Nephron progenitor cell (in vitro differentiated cells): ENCODE data around the gene HAUS7.
A peak's percentile ranks its signal among the peaks of the same experiment; 100 is the strongest.
"Not testable (repeated sequence)": the region's sequence is repeated elsewhere in the genome, so short reads cannot be mapped to it uniquely, and the experiment has no call there.

Source experiments
- DNase-seq: peaks from one replicate; pipeline ENCODE4 v3.0.0; 2021
- H3K27ac Mint-ChIP-seq: 2 replicates; pipeline ENCODE4 v1.8.0; 2021; ENCODE audit warnings: mild to moderate bottlenecking, moderate library complexity, mixed read lengths
- H3K27me3 Mint-ChIP-seq: 2 replicates; pipeline ENCODE4 v1.8.0; 2021; ENCODE audit warnings: mild to moderate bottlenecking, low read depth, mixed read lengths; ENCODE audit not compliant: poor library complexity
- H3K36me3 Mint-ChIP-seq: 2 replicates; pipeline ENCODE4 v1.8.0; 2021; ENCODE audit warnings: low read depth, mixed read lengths
- H3K4me1 Mint-ChIP-seq: 2 replicates; pipeline ENCODE4 v1.8.0; 2021; ENCODE audit warnings: mixed read lengths
- H3K4me3 Mint-ChIP-seq: 2 replicates; pipeline ENCODE4 v1.8.0; 2021; ENCODE audit warnings: mild to moderate bottlenecking, moderate library complexity, mixed read lengths
- H3K9me3 Mint-ChIP-seq: 2 replicates; pipeline ENCODE4 v1.8.0; 2021; ENCODE audit warnings: mild to moderate bottlenecking, moderate library complexity, mixed read lengths
- CTCF ChIP-seq: fragments of 200-600 bp; sonication (generic); IDR thresholded peaks from 2 replicates; pipeline ENCODE4 v1.5.0; 2021; ENCODE audit warnings: antibody characterized with exemption

Gene HAUS7

DNA sequence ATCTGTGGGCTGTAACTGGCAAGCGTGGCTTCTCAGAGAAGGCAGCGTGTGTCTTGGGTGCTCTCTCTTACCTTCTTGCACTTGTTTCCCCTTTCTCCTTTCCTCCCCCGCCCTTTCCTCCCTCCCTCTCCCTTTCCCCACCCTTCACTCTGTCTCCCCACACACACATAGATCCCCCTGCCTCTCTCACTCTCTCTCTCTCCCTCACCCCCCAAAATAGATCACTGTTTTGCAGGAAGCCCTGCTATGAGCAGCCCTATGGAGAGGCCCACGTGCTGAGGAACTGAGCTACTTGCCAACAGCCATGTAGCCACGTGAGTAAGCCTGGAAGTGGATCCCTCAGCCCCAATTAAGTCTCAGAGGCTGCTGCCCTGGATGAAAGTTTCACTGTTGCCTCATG lies 65.0 kb downstream of the HAUS7 start:
- peaks cover 59% of the 10 kb centered on the region for H3K9me3 Mint-ChIP-seq
- no peak overlapping the region for H3K4me3 Mint-ChIP-seq
- no peak for DNase-seq
- H3K27me3 Mint-ChIP-seq: peaks cover 51% of the 10 kb centered on the region
- H3K4me1 Mint-ChIP-seq: peaks cover 4% of the 10 kb centered on the region
- H3K27ac Mint-ChIP-seq: no peak overlapping the region
- no peak for TF ChIP-seq CTCF
- H3K36me3 Mint-ChIP-seq: peaks cover 4% of the 10 kb centered on the region

GRCh38 chrX:153404333-153404732 lies 66.0 kb downstream of the HAUS7 start:
- not testable (repeated sequence) for H3K27ac Mint-ChIP-seq, H3K4me3 Mint-ChIP-seq, H3K4me1 Mint-ChIP-seq, H3K36me3 Mint-ChIP-seq, DNase-seq
- Mint-ChIP-seq H3K27me3 (peaks cover 50% of the 10 kb centered on the region), H3K9me3 (peaks cover 64% of the 10 kb centered on the region)

DNA sequence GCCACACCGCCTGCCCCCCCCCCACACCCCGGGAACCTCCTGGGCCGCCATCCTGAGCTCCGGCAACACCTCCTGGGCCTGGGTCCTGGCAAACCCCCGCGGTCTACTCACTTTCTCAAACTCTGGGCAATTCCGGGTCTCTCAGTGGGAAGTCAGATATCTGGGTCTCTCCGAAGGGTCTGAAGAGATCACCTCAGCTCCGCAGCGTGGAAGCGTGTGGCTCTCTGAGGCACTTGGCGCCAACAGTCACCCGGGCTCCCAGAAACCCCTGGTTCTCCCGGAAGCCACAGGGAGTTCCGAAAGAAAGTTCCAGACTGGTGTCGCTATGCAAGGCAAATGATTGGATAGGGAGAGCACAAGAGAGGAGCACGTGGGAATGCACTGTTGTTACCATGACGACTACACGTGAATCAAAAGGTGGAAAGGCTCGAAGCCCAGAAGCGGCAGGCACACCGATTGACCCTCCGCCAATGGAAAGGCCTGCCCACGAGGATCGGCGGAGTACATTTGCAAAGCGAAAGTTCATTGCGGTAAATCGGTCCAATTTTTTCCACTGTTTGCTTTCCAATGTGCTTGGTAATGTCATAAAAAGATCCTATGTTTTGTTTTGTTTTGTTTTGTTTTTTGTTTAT lies 69.1 kb downstream of the HAUS7 start, which contains the start of gene PNMA6E:
Gene PNMA6E (minus strand): TSS at position 218 of the 632 bp plus-strand sequence. CDS start 2,501 bp downstream, outside the sequence.
- peaks cover 4% of the 10 kb centered on the region for H3K36me3 Mint-ChIP-seq
- TF ChIP-seq CTCF: no peak
- no peak within 1 kb of the TSS for H3K27ac Mint-ChIP-seq
- H3K9me3 Mint-ChIP-seq: peaks cover 64% of the 10 kb centered on the region
- H3K4me1 Mint-ChIP-seq: no peaks in the 10 kb centered on the region
- peaks cover 44% of the 10 kb centered on the region for H3K27me3 Mint-ChIP-seq
- DNase-seq: no peak
- H3K4me3 Mint-ChIP-seq: no peak within 1 kb of the TSS

- Mint-ChIP-seq H3K4me1 (peaks cover under 1% of the 10 kb centered on the region), H3K27me3 (peaks cover 38% of the 10 kb centered on the region), H3K27ac (no peak overlapping the region), H3K9me3 (peaks cover 65% of the 10 kb centered on the region), H3K4me3 (no peak overlapping the region), H3K36me3 (peaks cover 4% of the 10 kb centered on the region)
- peak; percentile 68 for TF ChIP-seq CTCF
- peak; percentile 62 for DNase-seq
Measured at GRCh38 chrX:153400146-153401132, 69.9 kb downstream of the HAUS7 start.

GRCh38 chrX:153398275-153398960 lies 72.0 kb downstream of the HAUS7 start:
- DNase-seq: no peak
- H3K27ac Mint-ChIP-seq: no peak overlapping the region
- TF ChIP-seq CTCF: no peak
- peaks cover 74% of the 10 kb centered on the region for H3K9me3 Mint-ChIP-seq
- H3K4me3 Mint-ChIP-seq: no peak overlapping the region
- peaks cover 15% of the 10 kb centered on the region for H3K4me1 Mint-ChIP-seq
- H3K36me3 Mint-ChIP-seq: peaks cover 4% of the 10 kb centered on the region
- H3K27me3 Mint-ChIP-seq: peaks cover 25% of the 10 kb centered on the region
